Mesothelial cell of epicardium (in vitro differentiated cells): Measurements from ENCODE around the gene KBTBD4. TPM values are rescaled to one million over a fixed set of nuclear protein-coding genes. Genes with fewer than 3 reads are reported as not detected.

Experiments used
- DNase-seq, 2 experiments: peaks; one replicate each; pipeline ENCODE4 v3.0.0; 2021; ENCODE audit warnings: low spot score in 2 of 2; ENCODE audit not compliant: unreplicated experiment in 2 of 2
- H3K27ac Mint-ChIP-seq: 2 replicates; pipeline ENCODE4 v1.8.0; 2021; ENCODE audit warnings: mixed read lengths
- H3K27me3 Mint-ChIP-seq: 2 replicates; pipeline ENCODE4 v1.8.0; 2021; ENCODE audit warnings: low read depth, mixed read lengths
- H3K36me3 Mint-ChIP-seq: 2 replicates; pipeline ENCODE4 v1.8.0; 2021; ENCODE audit warnings: mixed read lengths
- H3K4me1 Mint-ChIP-seq: 2 replicates; pipeline ENCODE4 v1.8.0; 2021; ENCODE audit warnings: mixed read lengths
- H3K4me3 Mint-ChIP-seq: 2 replicates; pipeline ENCODE4 v1.8.0; 2021; ENCODE audit warnings: mild to moderate bottlenecking, moderate library complexity, mixed read lengths
- H3K9me3 Mint-ChIP-seq: 2 replicates; pipeline ENCODE4 v1.8.0; 2021; ENCODE audit warnings: mixed read lengths
- CTCF ChIP-seq: fragments of 200-600 bp; sonication (generic); IDR thresholded peaks from one replicate; pipeline ENCODE4 v1.5.0; 2021; ENCODE audit warnings: antibody characterized with exemption; ENCODE audit not compliant: unreplicated experiment
- total RNA-seq: library from RNA; stranded (reverse); gene quantifications from 3 replicates; pipeline ENCODE4 v1.2.1, GENCODE V29; 2021

Gene KBTBD4
- total RNA-seq, 1 donor from 2014 or later, result 15.7 TPM

GRCh38 chr11:47545298-47545697, 33.5 kb downstream of the KBTBD4 start:
- no peak overlapping the region for H3K4me3 Mint-ChIP-seq
- peaks cover 12% of the 10 kb centered on the region for H3K4me1 Mint-ChIP-seq
- H3K9me3 Mint-ChIP-seq, result no peaks in the 10 kb centered on the region
- H3K36me3 Mint-ChIP-seq, result peaks cover 6% of the 10 kb centered on the region
- DNase-seq, result no peak
- H3K27me3 Mint-ChIP-seq, result no peaks in the 10 kb centered on the region
- H3K27ac Mint-ChIP-seq, result no peak overlapping the region
- TF ChIP-seq CTCF, result no peak

- Mint-ChIP-seq H3K27ac (peak overlapping the region; percentile 86), H3K4me3 (no peak overlapping the region), H3K9me3 (no peaks in the 10 kb centered on the region), H3K36me3 (peaks cover 5% of the 10 kb centered on the region), H3K4me1 (peaks cover 23% of the 10 kb centered on the region), H3K27me3 (no peaks in the 10 kb centered on the region)
- DNase-seq, result no peak
- no peak for TF ChIP-seq CTCF
Measured at GRCh38 chr11:47541070-47541469, 37.7 kb downstream of the KBTBD4 start.

- Mint-ChIP-seq H3K27me3 (no peaks in the 10 kb centered on the region), H3K27ac (peak overlapping the region; percentile 86), H3K36me3 (peaks cover 9% of the 10 kb centered on the region), H3K4me3 (no peak overlapping the region), H3K9me3 (no peaks in the 10 kb centered on the region), H3K4me1 (peaks cover 23% of the 10 kb centered on the region)
- TF ChIP-seq CTCF, result no peak
- no peak for DNase-seq
Measured at GRCh38 chr11:47539681-47540039, 39.1 kb downstream of the KBTBD4 start.

- Mint-ChIP-seq H3K27me3 (no peaks in the 10 kb centered on the region), H3K27ac (peak overlapping the region; percentile 58), H3K4me3 (no peak overlapping the region), H3K4me1 (peaks cover 23% of the 10 kb centered on the region), H3K36me3 (peaks cover 9% of the 10 kb centered on the region), H3K9me3 (no peaks in the 10 kb centered on the region)
- no peak for DNase-seq
- TF ChIP-seq CTCF, result no peak
Measured at GRCh38 chr11:47538741-47539565, 39.8 kb downstream of the KBTBD4 start.

GRCh38 chr11:47536915-47537314, 41.9 kb downstream of the KBTBD4 start:
- Mint-ChIP-seq H3K9me3 (no peaks in the 10 kb centered on the region), H3K27ac (peak overlapping the region; percentile 12), H3K27me3 (no peaks in the 10 kb centered on the region), H3K36me3 (peaks cover 9% of the 10 kb centered on the region), H3K4me1 (peaks cover 32% of the 10 kb centered on the region), H3K4me3 (no peak overlapping the region)
- no peak for TF ChIP-seq CTCF
- no peak for DNase-seq
